ENCODE results near the gene VSTM4.

DNA sequence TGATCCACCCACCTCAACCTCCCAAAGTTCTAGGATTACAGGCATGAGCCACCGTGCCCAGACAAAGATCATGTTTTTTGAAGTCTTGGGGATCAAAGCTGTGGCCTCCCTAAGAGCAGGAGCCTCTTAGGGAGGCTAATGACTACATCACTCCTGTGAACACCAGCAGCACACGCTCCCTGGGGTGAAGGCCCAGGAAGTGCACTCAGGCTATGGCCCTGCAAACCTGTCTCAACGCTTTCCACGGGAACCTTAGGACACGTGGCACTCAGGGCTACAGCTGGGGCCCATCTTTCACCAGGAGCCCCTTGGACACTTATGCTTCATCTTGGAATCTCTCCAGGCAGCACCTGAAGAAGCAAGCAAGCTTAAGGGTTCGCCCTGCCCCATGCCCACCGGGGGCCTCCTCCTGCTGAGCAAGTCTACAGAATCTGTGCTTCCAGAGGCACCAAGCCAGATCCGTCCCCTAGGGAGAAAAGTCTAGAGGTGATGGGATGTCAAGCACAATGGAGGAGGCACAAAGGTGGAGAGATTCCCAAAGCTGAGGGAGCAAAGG lies 18.4 kb downstream of the VSTM4 start:
- TF ChIP-seq, protein P1, sequence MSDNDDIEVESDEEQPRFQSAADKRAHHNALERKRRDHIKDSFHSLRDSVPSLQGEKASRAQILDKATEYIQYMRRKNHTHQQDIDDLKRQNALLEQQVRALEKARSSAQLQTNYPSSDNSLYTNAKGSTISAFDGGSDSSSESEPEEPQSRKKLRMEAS (IDR thresholded peaks at IDR 0.05; ENCODE audit: low read depth, low read length) = no peak
- TF ChIP-seq, protein P2, sequence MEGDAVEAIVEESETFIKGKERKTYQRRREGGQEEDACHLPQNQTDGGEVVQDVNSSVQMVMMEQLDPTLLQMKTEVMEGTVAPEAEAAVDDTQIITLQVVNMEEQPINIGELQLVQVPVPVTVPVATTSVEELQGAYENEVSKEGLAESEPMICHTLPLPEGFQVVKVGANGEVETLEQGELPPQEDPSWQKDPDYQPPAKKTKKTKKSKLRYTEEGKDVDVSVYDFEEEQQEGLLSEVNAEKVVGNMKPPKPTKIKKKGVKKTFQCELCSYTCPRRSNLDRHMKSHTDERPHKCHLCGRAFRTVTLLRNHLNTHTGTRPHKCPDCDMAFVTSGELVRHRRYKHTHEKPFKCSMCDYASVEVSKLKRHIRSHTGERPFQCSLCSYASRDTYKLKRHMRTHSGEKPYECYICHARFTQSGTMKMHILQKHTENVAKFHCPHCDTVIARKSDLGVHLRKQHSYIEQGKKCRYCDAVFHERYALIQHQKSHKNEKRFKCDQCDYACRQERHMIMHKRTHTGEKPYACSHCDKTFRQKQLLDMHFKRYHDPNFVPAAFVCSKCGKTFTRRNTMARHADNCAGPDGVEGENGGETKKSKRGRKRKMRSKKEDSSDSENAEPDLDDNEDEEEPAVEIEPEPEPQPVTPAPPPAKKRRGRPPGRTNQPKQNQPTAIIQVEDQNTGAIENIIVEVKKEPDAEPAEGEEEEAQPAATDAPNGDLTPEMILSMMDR (IDR thresholded peaks at IDR 0.05; ENCODE audit: low read depth, low read length) = no peak

All from NB4 (cell line).